Esophagus muscularis mucosa (tissue), 3 donors: ENCODE measurements around the gene GNA12.

Source experiments
- CTCF ChIP-seq, 3 experiments: fragments of 200-600 bp in 2 of 3; fragments of 450-650 bp in 1 of 3; sonication (generic) in 2 of 3; IDR thresholded peaks; one replicate each; pipeline ENCODE4 v1.5.1; 2017 to 2019; ENCODE audit warnings: antibody characterized with exemption in 3 of 3, mild to moderate bottlenecking in 2 of 3, moderate library complexity in 1 of 3
- POLR2AphosphoS5 ChIP-seq, 2 donors: sonication (generic); formaldehyde crosslinking; IDR thresholded peaks; one replicate each; pipeline ENCODE4 v1.6.1; 2017; ENCODE audit warnings: antibody characterized with exemption in 2 of 2

- TF ChIP-seq POLR2AphosphoS5 (IDR thresholded peaks at IDR 0.05) = no peak
- no peak for TF ChIP-seq CTCF (IDR thresholded peaks at IDR 0.05)
These were observed 32.5 kb downstream of the GNA12 start for GRCh38 chr7:2811476-2812113.
